ENCODE measurements around the gene DCAF15.

DCAF15 gene

DNA sequence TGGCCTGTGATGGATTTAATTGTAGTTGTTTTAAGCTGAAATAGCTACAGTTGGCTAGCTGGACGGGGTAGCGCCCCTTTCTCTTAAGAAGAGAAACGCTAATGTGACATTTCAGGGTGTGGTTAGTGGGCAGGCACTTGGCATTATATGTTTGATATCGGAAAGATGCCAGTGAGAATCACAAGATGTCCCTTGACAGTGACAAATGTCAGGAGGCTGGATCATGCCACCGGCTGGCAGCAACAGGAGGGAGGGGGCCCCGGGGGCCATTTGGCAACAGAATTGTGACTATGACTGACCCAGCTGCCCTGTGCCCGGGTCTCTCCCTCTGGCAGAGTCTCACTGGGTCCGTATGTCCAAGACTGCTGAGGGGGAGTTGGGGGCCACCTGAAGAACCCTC is 4.7 kb downstream of the DCAF15 start:
- Histone ChIP-seq H3K27ac (no peak overlapping the region), H3K4me1 (peaks cover 13% of the 10 kb centered on the region), H3K27me3 (no peaks in the 10 kb centered on the region), H3K36me3 (peaks cover 81% of the 10 kb centered on the region), H4K20me1 (peaks cover 57% of the 10 kb centered on the region), H3K9me3 (no peaks in the 10 kb centered on the region), H3K4me3 (no peak overlapping the region), H3K9ac (no peak overlapping the region), H3K4me2 (no peak overlapping the region)
- TF ChIP-seq Cebpa-rat (IDR thresholded peaks at IDR 0.05) = no peak

DNA sequence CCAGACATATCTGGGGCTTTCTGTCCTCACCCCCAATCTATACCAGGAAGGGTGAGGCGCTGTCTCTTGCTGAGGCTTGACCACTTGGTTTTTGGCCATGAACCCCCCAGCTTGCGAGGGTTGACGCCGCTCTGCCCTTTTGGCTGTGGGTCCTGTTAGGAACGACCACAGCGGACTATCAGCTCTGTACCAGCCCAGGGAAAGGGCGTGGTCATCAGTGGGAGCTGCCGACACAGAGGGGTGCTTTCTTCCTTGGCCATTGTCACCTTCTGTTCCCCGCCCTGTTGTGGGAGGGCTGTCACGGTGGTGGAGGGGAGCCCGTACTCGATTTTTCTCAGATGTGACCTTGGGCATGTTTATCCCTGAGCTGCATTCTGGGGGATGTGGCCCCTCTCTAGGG is 5.7 kb downstream of the DCAF15 start:
- Histone ChIP-seq H3K36me3 (peaks cover 89% of the 10 kb centered on the region), H3K4me2 (no peak overlapping the region), H3K4me1 (peaks cover 12% of the 10 kb centered on the region), H4K20me1 (peaks cover 54% of the 10 kb centered on the region), H3K27me3 (no peaks in the 10 kb centered on the region), H3K27ac (no peak overlapping the region), H3K9me3 (no peaks in the 10 kb centered on the region), H3K4me3 (no peak overlapping the region), H3K9ac (no peak overlapping the region)
- no peak for TF ChIP-seq Cebpa-rat (IDR thresholded peaks at IDR 0.05)

DNA sequence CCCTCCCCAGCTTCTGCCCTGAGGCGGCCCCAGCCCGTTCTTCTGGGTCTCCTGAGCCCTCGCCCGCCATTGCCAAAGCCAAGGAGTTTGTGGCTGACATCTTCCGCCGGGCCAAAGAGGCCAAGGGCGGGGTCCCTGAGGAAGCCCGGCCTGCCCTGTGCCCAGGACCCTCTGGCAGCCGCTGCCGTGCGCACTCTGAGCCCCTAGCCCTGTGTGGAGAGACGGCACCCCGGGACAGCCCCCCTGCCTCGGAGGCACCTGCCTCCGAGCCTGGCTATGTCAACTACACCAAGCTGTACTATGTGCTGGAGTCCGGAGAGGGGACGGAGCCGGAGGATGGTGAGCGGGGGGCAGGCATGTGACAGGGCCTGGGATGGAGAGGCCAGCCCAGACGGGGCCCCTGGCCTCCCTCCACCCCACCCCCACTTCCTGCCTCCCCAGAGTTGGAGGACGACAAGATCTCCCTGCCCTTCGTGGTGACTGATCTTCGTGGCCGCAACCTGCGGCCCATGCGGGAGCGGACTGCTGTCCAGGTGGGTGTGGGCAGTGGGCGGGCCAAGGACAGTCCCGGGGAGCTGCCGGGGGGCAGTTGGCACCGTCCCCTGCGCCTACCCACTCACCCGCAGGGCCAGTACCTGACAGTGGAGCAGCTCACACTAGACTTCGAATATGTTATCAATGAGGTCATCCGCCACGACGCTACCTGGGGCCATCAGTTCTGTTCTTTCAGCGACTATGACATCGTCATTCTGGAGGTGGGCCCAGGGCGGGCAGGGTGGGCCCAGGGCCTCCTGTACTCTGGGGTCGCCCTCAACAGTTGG is 7.0 kb downstream of the DCAF15 start:
- Histone ChIP-seq H4K20me1 (peaks cover 41% of the 10 kb centered on the region), H3K36me3 (peaks cover 96% of the 10 kb centered on the region), H3K4me1 (no peaks in the 10 kb centered on the region)

DNA sequence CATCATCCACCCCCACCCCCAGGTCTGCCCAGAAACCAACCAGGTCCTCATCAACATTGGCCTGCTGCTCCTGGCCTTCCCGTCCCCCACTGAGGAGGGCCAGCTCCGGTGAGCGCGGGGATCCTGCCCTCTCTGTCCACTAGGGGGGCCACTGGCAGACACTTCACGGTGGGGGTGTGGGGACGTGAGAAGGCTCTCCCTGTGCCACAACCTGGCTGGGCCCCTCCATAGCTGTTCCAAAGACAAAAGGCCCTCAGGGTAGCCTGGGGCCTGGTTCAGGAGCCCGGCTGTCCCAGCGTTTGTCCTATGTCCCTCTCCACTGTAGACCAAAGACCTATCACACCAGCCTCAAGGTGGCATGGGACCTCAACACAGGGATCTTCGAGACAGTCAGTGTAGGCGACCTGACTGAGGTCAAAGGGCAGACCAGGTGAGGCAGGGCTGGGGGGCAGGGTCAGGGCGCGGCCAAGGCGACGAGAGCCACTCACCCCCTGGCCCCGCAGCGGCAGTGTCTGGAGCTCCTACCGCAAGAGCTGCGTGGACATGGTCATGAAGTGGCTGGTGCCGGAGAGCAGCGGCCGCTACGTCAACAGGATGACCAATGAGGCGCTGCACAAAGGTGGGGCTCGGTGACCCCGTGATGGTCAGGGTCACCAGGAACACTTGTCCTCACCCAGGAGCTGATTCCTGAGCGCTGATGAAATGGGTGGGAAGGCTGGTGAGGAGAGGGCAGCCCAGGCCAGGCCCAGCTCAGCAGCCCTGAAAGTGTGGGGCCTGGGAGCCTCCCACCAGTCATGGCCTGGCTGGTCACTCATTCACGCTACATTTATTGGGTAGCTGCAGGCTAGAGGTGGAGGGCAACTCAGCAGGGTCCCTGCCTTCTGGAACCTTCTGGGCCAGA is 7.9 kb downstream of the DCAF15 start:
- peaks cover 33% of the 10 kb centered on the region for H4K20me1 ChIP-seq
- no peaks in the 10 kb centered on the region for H3K27me3 ChIP-seq
- no peak overlapping the region for H3K27ac ChIP-seq
- TF ChIP-seq Cebpa-rat (IDR thresholded peaks at IDR 0.05) = no peak
- peaks cover 96% of the 10 kb centered on the region for H3K36me3 ChIP-seq
- H3K9ac ChIP-seq = no peak overlapping the region
- H3K9me3 ChIP-seq = no peaks in the 10 kb centered on the region
- H3K4me1 ChIP-seq = no peaks in the 10 kb centered on the region
- no peak overlapping the region for H3K4me2 ChIP-seq
- H3K4me3 ChIP-seq = no peak overlapping the region

More for the DNA sequence above, 7.0 kb downstream of the DCAF15 start:
- Histone ChIP-seq H3K4me2 (no peak overlapping the region), H3K4me3 (no peak overlapping the region), H3K27ac (no peak overlapping the region), H3K27me3 (no peaks in the 10 kb centered on the region), H3K9ac (no peak overlapping the region), H3K9me3 (no peaks in the 10 kb centered on the region)
- TF ChIP-seq Cebpa-rat (IDR thresholded peaks at IDR 0.05) = no peak

DNA sequence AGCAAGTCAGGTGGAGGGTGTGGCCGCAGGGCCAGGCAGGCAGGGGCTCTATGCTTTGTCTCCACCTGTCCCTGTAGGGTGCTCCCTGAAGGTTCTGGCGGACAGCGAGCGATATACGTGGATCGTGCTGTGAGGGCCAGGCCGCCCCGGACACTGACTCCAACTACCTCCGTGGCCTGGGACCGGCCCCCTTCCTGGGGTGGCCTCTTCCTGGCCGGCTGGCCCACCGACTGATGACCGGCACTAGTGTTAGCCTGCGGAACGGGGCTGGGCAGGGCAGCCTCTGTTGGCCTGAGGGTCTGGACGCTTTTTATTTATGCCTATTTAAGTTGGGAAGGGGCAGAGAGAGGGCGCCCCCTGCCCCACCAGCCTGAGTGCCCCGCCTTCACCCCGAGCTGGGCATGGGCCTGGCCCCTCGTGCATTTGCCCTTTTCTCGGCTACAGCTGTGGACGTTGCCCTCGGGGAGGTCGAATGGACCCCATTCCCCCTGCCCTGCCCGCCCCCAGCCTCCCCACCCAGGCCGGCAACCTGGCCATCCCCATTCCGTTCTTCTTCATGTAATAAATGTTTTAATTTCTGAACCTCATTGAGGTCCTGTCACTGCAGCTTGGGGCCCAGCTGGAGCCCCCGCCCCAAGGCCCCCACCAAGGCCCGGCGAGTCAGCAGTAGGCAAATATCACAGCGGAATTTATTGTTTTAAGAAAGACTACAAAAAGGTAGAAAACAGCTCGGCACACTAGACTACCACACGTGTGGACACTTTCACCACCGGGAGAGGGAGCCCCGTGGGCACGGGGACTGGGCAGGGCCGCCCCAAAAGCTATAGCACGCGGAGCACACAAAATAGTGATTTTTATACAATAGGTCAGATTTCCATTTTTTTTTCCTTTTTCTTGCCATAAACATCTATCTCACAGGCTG is 8.8 kb downstream of the DCAF15 start:
- no peak overlapping the region for H3K9ac ChIP-seq
- TF ChIP-seq Cebpa-rat (IDR thresholded peaks at IDR 0.05) = no peak
- no peak overlapping the region for H3K27ac ChIP-seq
- H3K36me3 ChIP-seq = peaks cover 96% of the 10 kb centered on the region
- H4K20me1 ChIP-seq = peaks cover 24% of the 10 kb centered on the region
- no peak overlapping the region for H3K4me2 ChIP-seq
- no peaks in the 10 kb centered on the region for H3K27me3 ChIP-seq
- no peak overlapping the region for H3K4me3 ChIP-seq
- no peaks in the 10 kb centered on the region for H3K9me3 ChIP-seq
- no peaks in the 10 kb centered on the region for H3K4me1 ChIP-seq

DNA sequence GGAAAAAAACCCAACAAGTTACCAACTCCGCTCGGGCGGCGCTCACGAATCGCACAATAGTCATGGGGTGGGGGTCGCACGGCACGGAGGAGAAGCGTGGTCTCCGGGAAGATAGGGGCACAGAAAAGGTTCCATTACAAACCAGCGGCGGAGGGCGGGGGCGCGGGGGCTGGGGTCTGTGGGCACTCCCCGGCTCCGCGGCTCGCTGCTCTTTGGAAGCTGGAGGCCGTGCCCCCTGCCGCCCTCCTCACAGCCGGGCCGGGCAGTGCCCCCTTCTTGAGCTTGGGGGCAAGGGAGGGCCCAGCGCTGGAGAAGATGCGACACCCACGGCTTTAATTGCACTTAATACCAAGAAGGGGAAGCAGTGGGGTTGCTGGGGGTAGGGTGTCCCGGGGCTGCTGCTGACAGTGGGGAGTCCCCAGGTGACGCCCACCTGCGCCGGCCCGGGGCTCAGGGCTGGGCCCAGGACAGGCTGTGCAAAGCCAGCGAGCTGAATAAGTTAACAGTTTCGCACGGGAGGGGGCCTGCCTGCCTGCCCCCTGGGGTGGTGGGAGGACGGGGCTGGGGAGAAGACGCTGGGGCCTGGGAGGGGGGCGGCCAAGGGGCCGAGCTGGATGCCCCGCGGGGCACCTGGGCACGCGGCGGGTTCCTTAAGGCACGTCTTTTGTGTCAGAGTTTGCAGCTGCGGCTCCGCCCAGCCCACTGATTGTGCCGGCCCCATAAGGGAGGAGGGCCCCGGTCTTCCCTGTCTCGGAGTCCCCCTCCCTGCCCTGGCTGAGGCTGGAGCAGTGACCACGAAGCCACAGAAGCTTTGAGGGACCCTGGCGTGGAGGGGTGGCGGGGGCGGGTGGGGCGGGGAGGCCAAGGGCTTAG is 9.8 kb downstream of the DCAF15 start:
- TF ChIP-seq Cebpa-rat (IDR thresholded peaks at IDR 0.05) = no peak
- H3K4me2 ChIP-seq = no peak overlapping the region
- no peaks in the 10 kb centered on the region for H3K9me3 ChIP-seq
- peaks cover 96% of the 10 kb centered on the region for H3K36me3 ChIP-seq
- no peak overlapping the region for H3K9ac ChIP-seq
- no peaks in the 10 kb centered on the region for H3K27me3 ChIP-seq
- H3K27ac ChIP-seq = no peak overlapping the region
- peaks cover 15% of the 10 kb centered on the region for H4K20me1 ChIP-seq
- H3K4me3 ChIP-seq = no peak overlapping the region
- H3K4me1 ChIP-seq = no peaks in the 10 kb centered on the region

DNA sequence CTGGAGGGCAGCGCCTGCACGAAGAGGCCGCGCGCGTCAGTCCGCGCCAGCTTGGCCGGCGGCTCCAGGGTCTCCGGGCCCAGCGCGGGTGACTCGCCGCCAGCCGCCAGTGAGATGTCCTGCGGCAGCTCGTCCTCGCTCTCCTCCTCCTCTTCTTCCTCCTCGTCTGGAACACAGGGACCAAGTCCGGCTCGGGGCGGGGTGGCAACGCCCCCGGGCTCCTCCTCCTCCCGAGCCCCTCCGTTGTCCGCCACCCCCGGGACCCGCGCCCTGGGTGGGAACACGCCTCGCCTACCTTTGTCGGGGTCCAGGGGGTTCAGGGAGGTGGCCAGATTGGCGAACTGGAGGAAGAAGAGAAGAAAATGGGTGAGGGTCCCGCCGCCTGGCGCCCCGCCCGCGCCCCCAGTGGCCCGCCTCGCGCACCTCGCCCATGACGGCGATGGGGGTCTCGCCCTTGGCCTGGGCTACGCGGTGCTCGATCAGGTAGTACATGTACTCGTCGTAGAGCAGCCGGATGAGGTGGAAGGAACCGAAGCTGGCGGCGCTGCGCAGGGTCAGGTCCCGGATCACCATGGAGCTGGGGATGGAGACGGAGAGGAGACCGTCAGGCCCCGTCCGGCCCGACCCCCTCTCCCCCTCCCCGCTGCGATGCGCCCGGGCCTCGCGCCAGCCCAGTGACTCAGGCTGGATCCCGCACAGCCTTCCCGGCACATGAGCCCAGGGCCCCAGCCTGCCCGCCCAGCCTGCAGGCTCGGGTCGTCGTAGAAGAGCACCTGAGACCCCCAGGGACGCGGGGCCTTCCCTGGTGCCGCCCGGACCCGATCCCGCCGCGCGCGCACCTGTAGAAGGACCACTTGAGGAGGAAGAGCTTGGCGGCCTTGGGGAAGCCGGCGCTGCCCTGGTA is 10.6 kb downstream of the DCAF15 start:
- no peak for TF ChIP-seq Cebpa-rat (IDR thresholded peaks at IDR 0.05)
- H3K9ac ChIP-seq = no peak overlapping the region
- no peak overlapping the region for H3K27ac ChIP-seq
- peaks cover 96% of the 10 kb centered on the region for H3K36me3 ChIP-seq
- no peaks in the 10 kb centered on the region for H3K4me1 ChIP-seq
- no peak overlapping the region for H3K4me2 ChIP-seq
- no peaks in the 10 kb centered on the region for H3K27me3 ChIP-seq
- H4K20me1 ChIP-seq = peaks cover 6% of the 10 kb centered on the region; the same call in 1 of the 2 replicates
- H3K9me3 ChIP-seq = no peaks in the 10 kb centered on the region
- no peak overlapping the region for H3K4me3 ChIP-seq

DNA sequence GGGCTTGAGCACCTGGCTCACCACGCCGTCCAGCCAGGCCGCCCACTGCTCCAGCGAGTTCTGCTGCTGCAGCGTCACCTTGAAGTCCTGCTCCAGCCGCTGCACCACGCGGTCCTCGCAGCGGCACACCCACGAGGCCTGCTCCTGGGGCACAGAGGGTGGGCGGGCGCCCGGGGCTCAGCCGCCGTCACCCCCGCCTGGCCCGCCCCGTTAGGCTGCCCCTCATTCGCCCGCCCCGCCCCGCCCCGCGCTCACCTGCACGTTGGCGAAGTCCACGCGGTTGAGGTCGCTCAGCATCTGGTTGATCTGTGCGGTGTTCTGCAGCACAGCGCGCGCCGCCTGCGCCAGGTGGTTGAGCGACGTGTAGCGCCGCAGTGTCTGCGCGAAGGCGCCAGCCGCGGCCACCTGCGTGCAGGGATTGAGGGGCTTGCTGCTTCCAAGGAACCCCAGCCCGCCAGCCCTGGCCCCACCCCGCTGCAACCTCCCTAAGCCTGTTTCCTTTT is 11.3 kb downstream of the DCAF15 start:
- Histone ChIP-seq H3K9me3 (no peaks in the 10 kb centered on the region), H3K4me2 (no peak overlapping the region), H3K4me3 (no peak overlapping the region), H3K27me3 (no peaks in the 10 kb centered on the region), H3K36me3 (peaks cover 96% of the 10 kb centered on the region), H4K20me1 (no peaks in the 10 kb centered on the region), H3K27ac (no peak overlapping the region), H3K9ac (no peak overlapping the region), H3K4me1 (no peaks in the 10 kb centered on the region)
- TF ChIP-seq Cebpa-rat (IDR thresholded peaks at IDR 0.05) = no peak

All from BLaER1 (cell line).